ENCODE measurements around the gene SSBP2. TPM values are rescaled to one million over a fixed set of nuclear protein-coding genes. Genes with fewer than 3 reads are reported as not detected.

SSBP2 gene
- total and polyA plus RNA-seq, 2 donors (not counting 1 experiment from before 2014, with no cell fraction given), result 44.4 to 63.1 TPM

DNA sequence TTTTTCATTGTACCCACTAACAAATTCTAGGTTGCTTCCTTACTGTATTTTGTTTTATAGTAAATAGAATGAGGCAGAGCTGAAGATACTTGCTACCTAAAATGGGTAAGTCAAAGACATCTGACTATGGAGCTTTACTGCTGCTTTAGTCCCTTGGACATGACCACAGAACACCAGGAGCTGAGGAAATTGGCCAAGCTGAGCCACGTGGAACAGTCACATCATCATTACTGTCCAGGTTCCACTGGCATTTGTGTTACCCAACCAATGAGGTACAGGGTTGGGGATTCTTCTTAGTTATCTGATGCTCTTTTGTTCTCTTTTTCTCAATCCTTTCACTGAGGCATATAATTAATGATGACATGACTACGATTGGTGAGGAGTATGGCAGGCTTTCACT lies 47.1 kb downstream of the SSBP2 start:
- no peak overlapping the region for H3K27ac ChIP-seq (ENCODE audit: insufficient read depth, low read length)

DNA sequence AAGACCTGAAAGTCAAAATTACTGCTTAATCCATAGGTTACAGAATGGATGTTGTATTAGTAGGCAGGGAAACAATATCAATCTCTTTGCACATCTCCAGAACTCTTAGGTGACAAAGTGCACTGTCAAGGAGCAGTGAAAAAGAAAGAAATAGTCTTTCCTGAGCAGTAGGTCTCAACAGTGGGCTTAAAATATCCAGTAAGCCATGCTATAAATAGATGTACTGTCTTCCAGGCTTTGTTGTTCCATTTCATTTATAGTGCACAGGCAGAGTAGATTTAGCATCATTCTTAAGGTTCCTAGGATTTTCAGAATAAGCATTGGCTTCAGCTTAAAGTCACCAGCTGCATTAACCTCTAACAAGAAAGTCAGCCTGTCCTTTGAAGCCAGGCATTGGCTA lies 50.7 kb downstream of the SSBP2 start:
- no peaks in the 10 kb centered on the region for H3K4me1 ChIP-seq (ENCODE audit: control insufficient read depth, extremely low read depth, insufficient read depth, low read length)
- TF ChIP-seq, protein P1, sequence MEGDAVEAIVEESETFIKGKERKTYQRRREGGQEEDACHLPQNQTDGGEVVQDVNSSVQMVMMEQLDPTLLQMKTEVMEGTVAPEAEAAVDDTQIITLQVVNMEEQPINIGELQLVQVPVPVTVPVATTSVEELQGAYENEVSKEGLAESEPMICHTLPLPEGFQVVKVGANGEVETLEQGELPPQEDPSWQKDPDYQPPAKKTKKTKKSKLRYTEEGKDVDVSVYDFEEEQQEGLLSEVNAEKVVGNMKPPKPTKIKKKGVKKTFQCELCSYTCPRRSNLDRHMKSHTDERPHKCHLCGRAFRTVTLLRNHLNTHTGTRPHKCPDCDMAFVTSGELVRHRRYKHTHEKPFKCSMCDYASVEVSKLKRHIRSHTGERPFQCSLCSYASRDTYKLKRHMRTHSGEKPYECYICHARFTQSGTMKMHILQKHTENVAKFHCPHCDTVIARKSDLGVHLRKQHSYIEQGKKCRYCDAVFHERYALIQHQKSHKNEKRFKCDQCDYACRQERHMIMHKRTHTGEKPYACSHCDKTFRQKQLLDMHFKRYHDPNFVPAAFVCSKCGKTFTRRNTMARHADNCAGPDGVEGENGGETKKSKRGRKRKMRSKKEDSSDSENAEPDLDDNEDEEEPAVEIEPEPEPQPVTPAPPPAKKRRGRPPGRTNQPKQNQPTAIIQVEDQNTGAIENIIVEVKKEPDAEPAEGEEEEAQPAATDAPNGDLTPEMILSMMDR (conservative IDR thresholded peaks at IDR 0.05 in 1 of 2, IDR thresholded peaks at IDR 0.05 in 1 of 2; ENCODE audit: low read depth in 1 of 2, low read length in 2 of 2), result no peak
- TF ChIP-seq EZH2 (IDR thresholded peaks at IDR 0.05; ENCODE audit: low read length, missing control alignments), result no peak
- no peak overlapping the region for H3K4me3 ChIP-seq (replicated peaks in 1 of 4; ENCODE audit: control extremely low read depth in 1 of 4, insufficient read depth in 1 of 4, low read depth in 3 of 4, low read length in 4 of 4)

More for the DNA sequence above, 47.1 kb downstream of the SSBP2 start:
- H2AFZ ChIP-seq (ENCODE audit: low read length), result no peak overlapping the region
- H3K27me3 ChIP-seq (ENCODE audit: control insufficient read depth, insufficient read depth, low read length), result no peaks in the 10 kb centered on the region
- H3K9ac ChIP-seq (ENCODE audit: insufficient read depth, low read length), result no peak overlapping the region
- no peaks in the 10 kb centered on the region for H3K4me1 ChIP-seq (ENCODE audit: control insufficient read depth, extremely low read depth, insufficient read depth, low read length)
- no peaks in the 10 kb centered on the region for H3K9me3 ChIP-seq (ENCODE audit: control insufficient read depth, insufficient read depth, low read depth, low read length)
- DNase-seq (ENCODE audit: low read depth in 2 of 2), result no peak
- no peaks in the 10 kb centered on the region for H3K79me2 ChIP-seq (ENCODE audit: control insufficient read depth, insufficient read depth, low read length)
- H3K4me3 ChIP-seq (replicated peaks in 1 of 4; ENCODE audit: control extremely low read depth in 1 of 4, insufficient read depth in 1 of 4, low read depth in 3 of 4, low read length in 4 of 4), result no peak overlapping the region
- H3K36me3 ChIP-seq (ENCODE audit: control insufficient read depth, insufficient read depth, low read length), result no peaks in the 10 kb centered on the region
- H4K20me1 ChIP-seq (ENCODE audit: control insufficient read depth, extremely low read depth, insufficient read depth, low read length), result no peaks in the 10 kb centered on the region
- TF ChIP-seq EZH2 (IDR thresholded peaks at IDR 0.05; ENCODE audit: low read length, missing control alignments), result no peak
- TF ChIP-seq, protein P1 (conservative IDR thresholded peaks at IDR 0.05 in 1 of 2, IDR thresholded peaks at IDR 0.05 in 1 of 2; ENCODE audit: low read depth in 1 of 2, low read length in 2 of 2), result no peak
- H3K4me2 ChIP-seq (ENCODE audit: extremely low read depth, insufficient read depth, low read length), result no peak overlapping the region

DNA sequence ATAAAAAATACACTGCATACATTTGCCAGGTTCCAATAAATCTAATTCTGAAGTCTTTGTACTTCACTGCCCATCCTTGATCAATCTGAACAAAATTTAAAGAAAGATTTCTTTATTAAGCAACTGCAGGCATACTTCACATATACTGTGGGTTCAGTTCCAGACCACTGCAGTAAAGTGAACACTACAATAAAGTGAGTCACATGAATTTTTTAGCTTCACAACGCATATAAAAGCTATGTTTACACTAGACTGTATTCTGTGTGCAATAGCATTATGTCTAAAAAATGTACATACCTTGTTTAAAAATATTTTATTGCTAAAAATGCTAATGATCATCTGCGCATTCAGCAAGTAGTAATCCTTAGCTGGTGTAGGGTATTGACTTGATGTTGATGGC lies 52.1 kb downstream of the SSBP2 start:
- H2AFZ ChIP-seq (ENCODE audit: low read length), result no peak overlapping the region
- H3K79me2 ChIP-seq (ENCODE audit: control insufficient read depth, insufficient read depth, low read length), result no peaks in the 10 kb centered on the region
- peak in 1 of 2 donors; percentile 23 for DNase-seq (ENCODE audit: low read depth in 2 of 2)
- H3K9ac ChIP-seq (ENCODE audit: insufficient read depth, low read length), result no peak overlapping the region
- H3K27me3 ChIP-seq (ENCODE audit: control insufficient read depth, insufficient read depth, low read length), result no peaks in the 10 kb centered on the region
- no peaks in the 10 kb centered on the region for H4K20me1 ChIP-seq (ENCODE audit: control insufficient read depth, extremely low read depth, insufficient read depth, low read length)
- H3K9me3 ChIP-seq (ENCODE audit: control insufficient read depth, insufficient read depth, low read depth, low read length), result no peaks in the 10 kb centered on the region
- no peak overlapping the region for H3K27ac ChIP-seq (ENCODE audit: insufficient read depth, low read length)
- no peaks in the 10 kb centered on the region for H3K36me3 ChIP-seq (ENCODE audit: control insufficient read depth, insufficient read depth, low read length)
- no peak for TF ChIP-seq EZH2 (IDR thresholded peaks at IDR 0.05; ENCODE audit: low read length, missing control alignments)
- TF ChIP-seq, protein P1 (conservative IDR thresholded peaks at IDR 0.05 in 1 of 2, IDR thresholded peaks at IDR 0.05 in 1 of 2; ENCODE audit: low read depth in 1 of 2, low read length in 2 of 2), result no peak
- no peak overlapping the region for H3K4me3 ChIP-seq (replicated peaks in 1 of 4; ENCODE audit: control extremely low read depth in 1 of 4, insufficient read depth in 1 of 4, low read depth in 3 of 4, low read length in 4 of 4)
- H3K4me1 ChIP-seq (ENCODE audit: control insufficient read depth, extremely low read depth, insufficient read depth, low read length), result no peaks in the 10 kb centered on the region
- no peak overlapping the region for H3K4me2 ChIP-seq (ENCODE audit: extremely low read depth, insufficient read depth, low read length)

More for the DNA sequence above, 50.7 kb downstream of the SSBP2 start:
- Histone ChIP-seq H3K9me3 (ENCODE audit: control insufficient read depth, insufficient read depth, low read depth, low read length) (no peaks in the 10 kb centered on the region), H2AFZ (ENCODE audit: low read length) (no peak overlapping the region), H4K20me1 (ENCODE audit: control insufficient read depth, extremely low read depth, insufficient read depth, low read length) (no peaks in the 10 kb centered on the region), H3K27ac (ENCODE audit: insufficient read depth, low read length) (no peak overlapping the region), H3K27me3 (ENCODE audit: control insufficient read depth, insufficient read depth, low read length) (no peaks in the 10 kb centered on the region), H3K36me3 (ENCODE audit: control insufficient read depth, insufficient read depth, low read length) (no peaks in the 10 kb centered on the region), H3K79me2 (ENCODE audit: control insufficient read depth, insufficient read depth, low read length) (no peaks in the 10 kb centered on the region), H3K9ac (ENCODE audit: insufficient read depth, low read length) (no peak overlapping the region), H3K4me2 (ENCODE audit: extremely low read depth, insufficient read depth, low read length) (no peak overlapping the region)
- no peak for DNase-seq (ENCODE audit: low read depth in 2 of 2)
